ENCODE results near the gene CFAP68. TPM values are rescaled to one million over a fixed set of nuclear protein-coding genes. Genes with fewer than 3 reads are reported as not detected.

Gene CFAP68
- total RNA-seq, 1 experiment from 2014 or later, result 23.4 TPM

DNA sequence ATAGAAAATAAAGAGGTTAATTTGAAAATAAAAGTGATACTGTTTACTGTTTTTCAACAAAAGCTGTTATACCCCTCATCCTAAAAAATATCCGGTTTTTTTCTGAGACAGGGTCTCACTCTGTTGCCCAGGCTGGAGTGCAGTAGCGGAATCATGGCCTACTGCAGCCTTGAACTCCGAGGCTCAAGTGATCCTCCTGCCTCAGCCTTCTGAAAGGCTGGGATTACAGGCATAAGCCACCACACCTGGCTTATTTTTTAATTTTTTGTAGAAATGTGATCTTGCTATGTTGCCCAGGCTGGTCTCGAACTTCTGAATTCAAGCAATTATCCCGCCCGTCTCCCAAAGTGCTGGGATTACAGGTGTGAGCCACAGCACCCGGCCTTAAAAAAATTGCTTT is 43.7 kb upstream of the CFAP68 start:
- H3K27me3 ChIP-seq (ENCODE audit: insufficient read depth, low read length), result no peaks in the 10 kb centered on the region
- H2BK15ac ChIP-seq (ENCODE audit: low read depth, low read length), result no peak overlapping the region
- H3K4me2 ChIP-seq (ENCODE audit: insufficient read depth, insufficient read length, low read length), result no peak overlapping the region
- no peak overlapping the region for H3K4me3 Mint-ChIP-seq
- H4K20me1 ChIP-seq (ENCODE audit: control insufficient read depth, insufficient read depth, insufficient read length), result no peaks in the 10 kb centered on the region
- H3K36me3 Mint-ChIP-seq (ENCODE audit: insufficient read depth in 1 of 3, low read depth in 3 of 3), result peaks cover 0 to 15% (median 4%) of the 10 kb centered on the region in 3 experiments; a peak in 3 of 7 replicates
- no peak overlapping the region for H3T11ph ChIP-seq (ENCODE audit: low read length)
- H4K8ac ChIP-seq (replicated peaks; ENCODE audit: insufficient read length, low read depth, low read length), result no peak overlapping the region
- no peaks in the 10 kb centered on the region for H3K9me3 ChIP-seq (ENCODE audit: control insufficient read depth, low read depth, low read length)
- H3K23ac ChIP-seq (ENCODE audit: insufficient read length, low read depth, low read length), result no peak overlapping the region
- no peak overlapping the region for H2BK20ac ChIP-seq (ENCODE audit: low read depth, low read length, poor library complexity, severe bottlenecking)
- no peaks in the 10 kb centered on the region for H3K79me1 ChIP-seq (ENCODE audit: insufficient read depth, low read depth, low read length, poor library complexity, severe bottlenecking)
- peaks cover 10 to 11% of the 10 kb centered on the region in 2 experiments for H3K4me1 Mint-ChIP-seq
- H3K27ac ChIP-seq (ENCODE audit: insufficient read length, low read depth, low read length), result no peak overlapping the region
- H2AK5ac ChIP-seq (ENCODE audit: insufficient read length, low read length), result no peak overlapping the region
- no peak overlapping the region for H3K18ac ChIP-seq (ENCODE audit: insufficient read length, low read depth, low read length)
- H2BK120ac ChIP-seq (ENCODE audit: low read depth, low read length, poor library complexity, severe bottlenecking), result no peak overlapping the region
- no peaks in the 10 kb centered on the region for H3K9me3 Mint-ChIP-seq
- H3K79me2 ChIP-seq (ENCODE audit: insufficient read depth, low read length), result no peaks in the 10 kb centered on the region
- no peaks in the 10 kb centered on the region for H3K23me2 ChIP-seq (ENCODE audit: insufficient read length, low read depth, low read length, poor library complexity, severe bottlenecking)
- no peak overlapping the region for H4K5ac ChIP-seq (ENCODE audit: insufficient read length, low read depth, low read length)
- no CpG with 5 or more reads among the region's 7 CpGs for WGBS (ENCODE audit: extremely low coverage, insufficient read length, low lambda C conversion rate)
- H3K27me3 Mint-ChIP-seq (ENCODE audit: low read depth), result no peaks in the 10 kb centered on the region
- H2AFZ ChIP-seq (ENCODE audit: low read length), result no peak overlapping the region
- H4K91ac ChIP-seq (ENCODE audit: insufficient read length, low read depth, low read length), result no peak overlapping the region
- no peak overlapping the region for H2BK5ac ChIP-seq (ENCODE audit: insufficient read length, low read length)
- no peak overlapping the region for H3K27ac Mint-ChIP-seq
- no peaks in the 10 kb centered on the region; the same call in 1 of the 2 replicates for H3K4me1 ChIP-seq (ENCODE audit: insufficient read depth, low read length)
- H3K4ac ChIP-seq (ENCODE audit: low read depth, low read length), result no peak overlapping the region
- no peak overlapping the region for H3K9ac ChIP-seq (ENCODE audit: extremely low read depth, insufficient read length, low read length)
- no peak overlapping the region for H2BK12ac ChIP-seq (ENCODE audit: insufficient read length, low read depth, low read length)
- no peak overlapping the region for H3K14ac ChIP-seq (ENCODE audit: insufficient read depth, low read length)
- H3K56ac ChIP-seq (ENCODE audit: insufficient read length, low read depth, low read length), result no peak overlapping the region
- TF ChIP-seq, protein P1, sequence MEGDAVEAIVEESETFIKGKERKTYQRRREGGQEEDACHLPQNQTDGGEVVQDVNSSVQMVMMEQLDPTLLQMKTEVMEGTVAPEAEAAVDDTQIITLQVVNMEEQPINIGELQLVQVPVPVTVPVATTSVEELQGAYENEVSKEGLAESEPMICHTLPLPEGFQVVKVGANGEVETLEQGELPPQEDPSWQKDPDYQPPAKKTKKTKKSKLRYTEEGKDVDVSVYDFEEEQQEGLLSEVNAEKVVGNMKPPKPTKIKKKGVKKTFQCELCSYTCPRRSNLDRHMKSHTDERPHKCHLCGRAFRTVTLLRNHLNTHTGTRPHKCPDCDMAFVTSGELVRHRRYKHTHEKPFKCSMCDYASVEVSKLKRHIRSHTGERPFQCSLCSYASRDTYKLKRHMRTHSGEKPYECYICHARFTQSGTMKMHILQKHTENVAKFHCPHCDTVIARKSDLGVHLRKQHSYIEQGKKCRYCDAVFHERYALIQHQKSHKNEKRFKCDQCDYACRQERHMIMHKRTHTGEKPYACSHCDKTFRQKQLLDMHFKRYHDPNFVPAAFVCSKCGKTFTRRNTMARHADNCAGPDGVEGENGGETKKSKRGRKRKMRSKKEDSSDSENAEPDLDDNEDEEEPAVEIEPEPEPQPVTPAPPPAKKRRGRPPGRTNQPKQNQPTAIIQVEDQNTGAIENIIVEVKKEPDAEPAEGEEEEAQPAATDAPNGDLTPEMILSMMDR (conservative IDR thresholded peaks at IDR 0.05), result no peak
- no peak for DNase-seq

Data from H9 (cell line).